ENCODE data around the gene OCIAD2. TPM values are rescaled to one million over a fixed set of nuclear protein-coding genes. Genes with fewer than 3 reads are reported as not detected.
"Not testable (repeated sequence)": the region's sequence is repeated elsewhere in the genome, so short reads cannot be mapped to it uniquely, and the experiment has no call there.

OCIAD2 gene
- total RNA-seq, 1 experiment from 2014 or later, result 136 TPM

- intact Hi-C loops (cut with micrococcal nuclease; ENCODE audit: unreplicated experiment), result no loop called here
- no peaks in the 10 kb centered on the region for H3K4me1 ChIP-seq (replicated peaks; ENCODE audit: insufficient read depth)
- no peak for TF ChIP-seq EZH2 (IDR thresholded peaks at IDR 0.05; ENCODE audit: low read depth)
- TF ChIP-seq, protein P1, sequence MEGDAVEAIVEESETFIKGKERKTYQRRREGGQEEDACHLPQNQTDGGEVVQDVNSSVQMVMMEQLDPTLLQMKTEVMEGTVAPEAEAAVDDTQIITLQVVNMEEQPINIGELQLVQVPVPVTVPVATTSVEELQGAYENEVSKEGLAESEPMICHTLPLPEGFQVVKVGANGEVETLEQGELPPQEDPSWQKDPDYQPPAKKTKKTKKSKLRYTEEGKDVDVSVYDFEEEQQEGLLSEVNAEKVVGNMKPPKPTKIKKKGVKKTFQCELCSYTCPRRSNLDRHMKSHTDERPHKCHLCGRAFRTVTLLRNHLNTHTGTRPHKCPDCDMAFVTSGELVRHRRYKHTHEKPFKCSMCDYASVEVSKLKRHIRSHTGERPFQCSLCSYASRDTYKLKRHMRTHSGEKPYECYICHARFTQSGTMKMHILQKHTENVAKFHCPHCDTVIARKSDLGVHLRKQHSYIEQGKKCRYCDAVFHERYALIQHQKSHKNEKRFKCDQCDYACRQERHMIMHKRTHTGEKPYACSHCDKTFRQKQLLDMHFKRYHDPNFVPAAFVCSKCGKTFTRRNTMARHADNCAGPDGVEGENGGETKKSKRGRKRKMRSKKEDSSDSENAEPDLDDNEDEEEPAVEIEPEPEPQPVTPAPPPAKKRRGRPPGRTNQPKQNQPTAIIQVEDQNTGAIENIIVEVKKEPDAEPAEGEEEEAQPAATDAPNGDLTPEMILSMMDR (conservative IDR thresholded peaks at IDR 0.05), result no peak
- H3K27me3 ChIP-seq (ENCODE audit: insufficient read depth, low read depth), result no peaks in the 10 kb centered on the region
- H4K20me1 ChIP-seq (ENCODE audit: insufficient read depth), result no peaks in the 10 kb centered on the region
- H3K79me2 ChIP-seq (ENCODE audit: low read depth), result no peaks in the 10 kb centered on the region
- ChIA-PET POLR2A (ENCODE audit: unreplicated experiment) (no interaction called here), CTCF (interaction anchor here (0.6 kb wide), 1 partner anchor 155 kb away, joined by 5 read pairs; no protein-coding TSS in a partner anchor)
- no peak overlapping the region for H2AFZ ChIP-seq
- H3K4me2 ChIP-seq, result no peak overlapping the region
- H3K36me3 ChIP-seq (ENCODE audit: low read depth), result no peaks in the 10 kb centered on the region
- no peaks in the 10 kb centered on the region for H3K9me2 ChIP-seq (ENCODE audit: insufficient read depth)
- H3K9me3 ChIP-seq (ENCODE audit: insufficient read depth, low read depth), result no peaks in the 10 kb centered on the region
- H3F3A ChIP-seq (ENCODE audit: insufficient read depth, low read depth), result no peaks in the 10 kb centered on the region
- no peak overlapping the region for H3K4me3 ChIP-seq
- DNase-seq, result peak in 1 of 2 experiments; percentile 32
- no peak overlapping the region for H3K27ac ChIP-seq
- no TSS peak for BruUV-seq (replicated peaks)
Measured at GRCh38 chr4:48879561-48880442, 26.8 kb downstream of the OCIAD2 start.

GRCh38 chr4:48877827-48878535 is 28.6 kb downstream of the OCIAD2 start:
- intact Hi-C loops (cut with micrococcal nuclease; ENCODE audit: unreplicated experiment), result no loop called here
- Histone ChIP-seq H3K4me2 (no peak overlapping the region), H2AFZ (no peak overlapping the region), H3K9me3 (ENCODE audit: insufficient read depth, low read depth) (0 out of 2 replicates have a peak, but pooled peaks cover 3% of the 10 kb centered on the region), H3K36me3 (ENCODE audit: low read depth) (no peaks in the 10 kb centered on the region), H4K20me1 (ENCODE audit: insufficient read depth) (no peaks in the 10 kb centered on the region), H3K9me2 (ENCODE audit: insufficient read depth) (no peaks in the 10 kb centered on the region), H3K79me2 (ENCODE audit: low read depth) (no peaks in the 10 kb centered on the region), H3F3A (ENCODE audit: insufficient read depth, low read depth) (no peaks in the 10 kb centered on the region), H3K27ac (no peak overlapping the region), H3K4me1 (replicated peaks; ENCODE audit: insufficient read depth) (no peaks in the 10 kb centered on the region), H3K27me3 (ENCODE audit: insufficient read depth, low read depth) (no peaks in the 10 kb centered on the region), H3K4me3 (no peak overlapping the region)
- BruUV-seq (replicated peaks), result no TSS peak
- DNase-seq, result peak in 1 of 2 experiments; percentile 25
- ChIA-PET CTCF (no interaction called here), POLR2A (ENCODE audit: unreplicated experiment) (no interaction called here)
- no peak for TF ChIP-seq EZH2 (IDR thresholded peaks at IDR 0.05; ENCODE audit: low read depth)
- TF ChIP-seq, protein P1 (conservative IDR thresholded peaks at IDR 0.05), result no peak

GRCh38 chr4:48864696-48865095 is 41.9 kb downstream of the OCIAD2 start:
- CTCF ChIA-PET; H3K4me3 ChIP-seq; intact Hi-C loops (cut with micrococcal nuclease; ENCODE audit: unreplicated experiment); H3K27me3 ChIP-seq (ENCODE audit: insufficient read depth, low read depth); H3K27ac ChIP-seq; BruUV-seq (replicated peaks); H3K79me2 ChIP-seq (ENCODE audit: low read depth); H3K9me3 ChIP-seq (ENCODE audit: insufficient read depth, low read depth); H3F3A ChIP-seq (ENCODE audit: insufficient read depth, low read depth); H3K4me1 ChIP-seq (replicated peaks; ENCODE audit: insufficient read depth); H2AFZ ChIP-seq; H3K36me3 ChIP-seq (ENCODE audit: low read depth); DNase-seq; H4K20me1 ChIP-seq (ENCODE audit: insufficient read depth); H3K9me2 ChIP-seq (ENCODE audit: insufficient read depth); H3K4me2 ChIP-seq: not testable (repeated sequence)
- POLR2A ChIA-PET (ENCODE audit: unreplicated experiment), result interaction anchor here (0.6 kb wide), 1 partner anchor 25 kb away, joined by 5 read pairs; no protein-coding TSS in a partner anchor

Measured in PC-9 (cell line).